ENCODE data around the gene KREMEN1.
A peak's percentile ranks its signal among the peaks of the same experiment; 100 is the strongest.
"Not testable (repeated sequence)": the region's sequence is repeated elsewhere in the genome, so short reads cannot be mapped to it uniquely, and the experiment has no call there.

The KREMEN1 gene

DNA sequence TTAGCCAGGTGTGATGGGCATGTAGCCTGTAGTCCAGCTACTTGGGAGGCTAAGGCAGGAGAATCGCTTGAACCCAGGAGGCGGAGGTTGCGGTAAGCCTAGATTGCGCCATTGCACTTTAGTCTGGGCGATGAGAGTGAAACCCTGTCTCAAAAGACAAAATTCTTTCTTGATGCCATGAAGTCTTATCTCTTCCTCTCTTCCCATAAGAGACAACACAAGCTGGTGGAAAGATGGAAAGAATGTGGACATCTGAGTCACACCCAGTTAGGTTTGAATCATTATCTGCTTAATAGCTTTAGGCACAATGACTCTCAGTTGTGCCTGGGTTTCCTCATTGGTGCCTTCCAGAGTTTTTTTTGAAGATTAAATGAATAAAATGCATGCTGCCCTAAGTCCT is 35.3 kb downstream of the KREMEN1 start:
- DNase-seq (ENCODE audit: low spot score), result peak; percentile 86

DNA sequence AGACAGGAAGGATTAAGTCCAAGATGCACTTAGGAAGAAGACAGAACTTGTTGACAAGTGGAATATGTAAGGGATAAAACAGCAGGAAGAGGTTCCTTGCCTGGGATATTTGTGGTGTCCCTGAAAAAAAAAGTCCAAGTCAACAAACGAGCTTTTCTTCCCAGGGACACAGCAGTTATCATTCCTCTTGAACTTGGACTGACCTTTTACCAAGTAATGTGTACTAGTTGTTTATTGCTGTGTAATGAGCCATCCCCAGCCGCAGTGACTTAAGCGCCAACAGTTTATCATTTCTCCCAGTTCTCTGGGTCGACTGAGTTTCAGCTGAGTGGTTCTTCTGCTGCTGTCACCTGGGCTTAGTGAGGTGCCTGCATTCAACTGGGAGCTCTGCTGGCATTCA is 37.0 kb downstream of the KREMEN1 start:
- peak; percentile 94 for DNase-seq (ENCODE audit: low spot score)

DNA sequence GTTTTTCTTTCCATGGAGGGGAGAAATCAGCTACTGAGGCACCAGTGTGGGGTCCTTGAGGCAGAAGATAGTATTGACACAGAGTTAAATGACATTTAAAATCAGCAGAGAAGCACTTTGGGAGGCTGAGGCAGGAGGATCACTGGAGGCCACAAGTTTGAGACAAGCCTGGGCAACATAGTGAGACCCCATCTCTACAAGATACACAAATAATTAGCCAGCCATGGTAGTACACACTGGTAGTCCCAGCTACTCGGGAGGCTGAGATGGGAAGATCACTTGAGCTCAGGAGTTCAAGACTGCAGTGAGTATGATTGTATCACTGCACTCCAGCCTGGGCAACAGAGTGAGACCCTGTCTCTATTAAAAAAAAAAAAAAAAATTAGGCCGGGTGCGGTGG is 38.1 kb downstream of the KREMEN1 start:
- no peak for DNase-seq (ENCODE audit: low spot score)

DNA sequence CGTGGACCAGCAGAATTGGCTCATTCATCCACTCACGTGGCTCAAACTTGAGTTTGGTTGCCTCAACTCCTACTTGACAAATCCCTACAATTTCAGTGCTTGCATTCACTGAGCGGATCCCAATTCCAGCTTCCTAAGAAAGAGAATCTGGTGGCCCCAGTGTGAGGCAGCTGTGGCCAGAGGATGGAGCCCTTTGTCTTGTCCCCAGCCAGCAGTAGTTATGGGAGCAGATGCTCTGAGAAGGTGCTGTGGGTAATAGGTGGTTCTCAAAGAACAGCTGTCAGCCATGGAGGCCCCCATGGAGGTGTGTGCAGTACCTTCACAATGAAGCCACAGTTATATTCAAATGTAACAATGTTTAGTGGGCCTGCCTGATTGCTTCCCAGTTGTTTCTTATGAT is 39.3 kb downstream of the KREMEN1 start:
- no peak for DNase-seq (ENCODE audit: low spot score)

DNA sequence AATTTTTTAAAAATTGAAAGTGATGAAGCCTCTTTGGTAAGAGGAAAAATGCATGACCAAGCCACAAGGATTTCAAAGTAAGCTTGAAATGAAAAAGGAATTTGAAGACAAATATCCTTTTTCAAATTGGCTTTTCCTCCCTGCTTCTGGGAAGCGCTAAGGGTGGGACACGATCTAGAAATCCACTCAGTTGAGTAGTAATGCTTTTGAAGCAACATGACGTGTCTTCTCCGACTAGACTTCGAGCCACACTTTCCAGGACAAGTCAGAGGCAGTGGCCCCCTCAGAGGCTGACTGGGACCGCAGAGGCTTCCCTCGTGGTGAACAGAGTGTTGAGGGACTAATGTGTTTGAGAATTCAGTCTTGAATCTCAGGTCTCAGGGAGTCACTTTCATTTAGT is 39.8 kb downstream of the KREMEN1 start:
- DNase-seq (ENCODE audit: low spot score), result no peak

- no peak for DNase-seq (ENCODE audit: low spot score)
Measured at GRCh38 chr22:29113319-29113718, 40.5 kb downstream of the KREMEN1 start.

- no peak for DNase-seq (ENCODE audit: low spot score)
Measured at GRCh38 chr22:29114392-29114791, 41.6 kb downstream of the KREMEN1 start.

- no peak for DNase-seq (ENCODE audit: low spot score)
Measured at GRCh38 chr22:29115682-29116288, 43.0 kb downstream of the KREMEN1 start.

DNA sequence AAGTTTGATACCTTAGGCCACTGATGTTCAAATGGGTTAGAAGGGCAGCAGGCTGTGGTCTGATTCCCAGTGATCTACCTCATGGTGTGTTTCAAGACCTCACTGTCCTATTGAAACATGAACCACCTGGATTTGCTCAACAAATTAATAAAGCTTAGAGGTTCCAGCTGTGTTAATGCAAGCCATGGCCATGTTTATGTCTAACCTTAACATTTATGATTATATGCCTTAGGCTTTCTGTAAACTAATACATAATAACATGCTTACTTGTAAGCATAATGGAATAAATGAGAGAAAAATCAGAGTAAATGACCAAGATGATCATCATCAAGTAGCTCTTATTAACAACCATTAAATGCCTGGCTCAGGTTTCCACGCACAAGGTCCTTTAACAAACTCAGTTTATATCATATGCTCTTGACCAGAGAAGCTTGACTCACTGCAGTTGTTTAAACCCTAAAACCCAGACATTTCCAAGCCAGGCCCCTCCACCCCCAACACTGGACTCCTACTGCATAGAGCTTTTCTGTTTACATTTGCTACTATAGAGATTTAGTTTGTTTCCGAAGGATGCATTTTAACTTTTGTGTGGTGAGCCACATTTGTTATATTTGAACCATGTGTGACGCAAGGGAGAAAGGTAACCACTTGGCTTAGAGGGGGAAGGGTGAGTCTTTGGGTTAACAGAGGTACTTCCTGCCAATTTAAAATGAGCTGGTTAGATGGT is 43.7 kb downstream of the KREMEN1 start:
- no peak for DNase-seq (ENCODE audit: low spot score)

GRCh38 chr22:29117799-29118477 is 45.1 kb downstream of the KREMEN1 start:
- DNase-seq (ENCODE audit: low spot score), result no peak

DNA sequence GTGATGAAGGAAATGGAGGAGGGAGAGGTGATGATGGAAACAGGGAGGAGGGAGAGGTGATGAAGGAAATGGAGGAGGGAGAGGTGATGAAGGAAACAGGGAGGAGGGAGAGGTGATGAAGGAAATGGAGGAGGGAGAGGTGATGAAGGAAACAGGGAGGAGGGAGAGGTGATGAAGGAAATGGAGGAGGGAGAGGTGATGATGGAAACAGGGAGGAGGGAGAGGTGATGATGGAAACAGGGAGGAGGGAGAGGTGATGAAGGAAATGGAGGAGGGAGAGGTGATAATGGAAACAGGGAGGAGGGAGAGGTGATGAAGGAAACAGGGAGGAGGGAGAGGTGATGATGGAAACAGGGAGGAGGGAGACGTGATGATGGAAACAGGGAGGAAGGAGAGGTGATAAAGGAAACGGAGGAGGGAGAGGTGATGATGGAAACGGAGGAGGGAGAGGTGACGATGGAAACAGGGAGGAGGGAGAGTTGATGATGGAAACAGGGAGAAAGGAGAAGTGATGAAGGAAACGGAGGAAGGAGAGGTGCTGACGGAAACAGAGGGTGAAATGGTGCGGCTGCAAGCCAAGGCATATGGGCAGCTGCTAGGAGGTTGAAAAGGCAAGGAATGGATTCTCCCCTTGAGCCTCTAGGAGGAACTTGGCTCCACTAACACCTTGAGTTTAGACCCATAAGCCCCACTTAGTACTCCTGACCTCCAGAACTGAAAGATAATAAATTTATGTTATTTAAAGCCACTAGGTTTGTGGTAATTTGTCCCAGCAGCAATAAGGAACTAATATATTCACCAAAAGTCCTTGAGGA is 47.5 kb downstream of the KREMEN1 start:
- DNase-seq (ENCODE audit: low spot score), result not testable (repeated sequence)

- DNase-seq (ENCODE audit: low spot score), result no peak
Measured at GRCh38 chr22:29121124-29121523, 48.3 kb downstream of the KREMEN1 start.

GRCh38 chr22:29122041-29122440 is 49.2 kb downstream of the KREMEN1 start:
- no peak for DNase-seq (ENCODE audit: low spot score)

GRCh38 chr22:29124777-29125442 is 52.1 kb downstream of the KREMEN1 start:
- DNase-seq (ENCODE audit: low spot score), result no peak

GRCh38 chr22:29125443-29125778 is 52.6 kb downstream of the KREMEN1 start:
- DNase-seq (ENCODE audit: low spot score), result no peak

GRCh38 chr22:29125844-29126243 is 53.0 kb downstream of the KREMEN1 start:
- no peak for DNase-seq (ENCODE audit: low spot score)

GRCh38 chr22:29126670-29127395 is 54.0 kb downstream of the KREMEN1 start:
- no peak for DNase-seq (ENCODE audit: low spot score)

DNA sequence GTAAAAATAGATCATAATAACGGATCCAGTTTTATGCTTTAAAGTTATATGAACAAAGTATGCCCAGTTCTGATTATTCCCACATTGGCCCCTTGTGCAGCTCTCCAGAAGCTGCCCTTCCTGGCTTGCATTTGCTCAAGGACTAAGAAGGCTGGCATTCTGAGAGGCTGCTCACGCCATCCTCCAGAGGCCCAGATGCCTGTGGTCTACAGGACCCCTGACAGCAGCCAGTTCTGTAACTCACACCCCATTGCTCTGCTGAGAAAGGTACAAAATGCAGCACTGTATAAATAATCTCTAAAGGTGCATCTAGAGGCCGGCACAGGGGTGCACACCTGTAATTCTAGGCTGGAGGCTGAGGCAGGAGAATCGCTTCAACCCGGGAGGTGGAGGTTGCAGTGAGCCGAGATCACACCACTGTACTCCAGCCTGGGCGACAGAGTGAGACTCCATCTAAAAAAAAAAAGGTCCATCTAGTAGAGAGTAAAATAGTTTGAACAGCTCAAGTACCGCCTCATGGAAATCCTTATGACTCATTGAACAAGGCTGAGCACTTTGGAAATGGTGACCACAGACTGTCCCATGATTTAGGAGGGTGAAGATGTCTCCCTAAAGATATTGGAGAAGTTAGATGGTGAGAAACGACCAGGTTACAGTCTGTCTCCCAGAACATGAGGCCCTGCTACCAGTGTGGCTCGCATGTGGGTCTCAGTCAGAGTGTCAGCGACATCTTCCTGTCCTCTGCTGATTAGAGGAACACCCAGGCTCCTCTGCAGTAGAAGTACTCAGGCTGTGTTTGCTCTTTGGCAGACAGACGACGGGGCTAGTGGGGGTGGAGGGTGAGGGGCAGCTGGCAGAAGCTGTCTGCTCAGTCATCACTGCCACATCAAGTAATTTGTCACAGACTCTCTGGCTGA is 56.3 kb downstream of the KREMEN1 start:
- DNase-seq (ENCODE audit: low spot score), result no peak

- no peak for DNase-seq (ENCODE audit: low spot score)
Measured at GRCh38 chr22:29129808-29130140, 56.9 kb downstream of the KREMEN1 start.

DNA sequence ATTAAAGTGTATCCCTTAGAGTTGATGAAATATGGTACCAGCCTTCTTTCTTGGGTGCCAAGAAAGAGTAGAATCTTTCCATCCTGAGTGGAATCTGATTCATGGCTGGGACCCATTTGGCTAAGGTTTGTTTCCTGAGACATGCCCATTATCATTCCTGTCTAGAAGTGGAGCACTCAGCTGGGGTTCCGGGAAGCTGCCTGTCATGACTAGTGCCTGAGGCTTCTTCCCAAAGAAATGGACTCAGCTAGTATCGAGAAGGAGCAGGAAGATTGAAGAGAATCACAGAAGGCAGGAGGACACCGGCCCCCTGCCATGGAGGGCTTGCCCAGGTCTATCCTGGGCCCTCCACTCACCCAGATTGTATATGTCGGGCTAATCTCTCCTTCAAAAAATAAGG is 57.6 kb downstream of the KREMEN1 start:
- DNase-seq (ENCODE audit: low spot score), result no peak

Data from COLO829 (cell line).